Loucy (cell line): ENCODE data around the gene JMJD4.

Source experiments
- CTCF ChIP-seq: fragments of 200-600 bp; sonication (generic); conservative IDR thresholded peaks from 2 replicates; pipeline ENCODE4 v1.5.1; 2014; ENCODE audit warnings: mild to moderate bottlenecking, antibody characterized with exemption, low read length
- EZH2phosphoT487 ChIP-seq: fragments of 200-600 bp; IDR thresholded peaks from 2 replicates; pipeline ENCODE4 v1.6.1; 2018; ENCODE audit warnings: antibody characterized with exemption, mild to moderate bottlenecking, moderate library complexity, borderline replicate concordance

DNA sequence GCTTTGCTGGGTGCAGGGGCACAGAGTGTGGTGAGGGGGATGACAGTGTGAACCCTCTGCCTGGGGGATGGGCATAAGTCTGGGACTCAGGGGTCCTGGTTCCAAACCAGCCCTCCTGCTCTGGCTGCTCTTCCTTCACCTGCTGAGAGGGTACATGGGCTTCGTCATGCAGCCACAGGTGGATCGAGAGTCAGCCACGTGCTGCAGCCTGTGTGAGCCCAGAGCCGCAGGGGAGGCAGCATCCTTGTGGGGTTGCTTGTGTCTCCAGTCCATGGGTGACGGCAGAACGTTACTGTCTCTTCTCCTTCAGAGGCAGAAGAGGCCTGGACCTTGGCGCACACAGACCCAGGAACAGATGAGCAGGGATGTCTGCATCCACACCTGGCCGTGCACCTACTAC lies 12.3 kb upstream of the JMJD4 start:
- TF ChIP-seq CTCF = no peak
- TF ChIP-seq EZH2phosphoT487 = no peak
